RPMI7951 (cell line): Measurements from ENCODE around the gene ZFYVE28. TPM values are rescaled to one million over a fixed set of nuclear protein-coding genes. Genes with fewer than 3 reads are reported as not detected.

Source experiments
- DNase-seq: peaks from one replicate; pipeline ENCODE4 v3.0.0-alpha.2; 2012; ENCODE audit warnings: low read depth
- total RNA-seq: library from RNA; depleted of rRNA; stranded (reverse); fragments of >200 nt; shearing (Covaris generic); gene quantifications from 2 replicates; pipeline ENCODE4 v1.2.3, GENCODE V29; 2014

ZFYVE28 gene
- total RNA-seq, 1 experiment from 2014 or later = 4.2 TPM

DNA sequence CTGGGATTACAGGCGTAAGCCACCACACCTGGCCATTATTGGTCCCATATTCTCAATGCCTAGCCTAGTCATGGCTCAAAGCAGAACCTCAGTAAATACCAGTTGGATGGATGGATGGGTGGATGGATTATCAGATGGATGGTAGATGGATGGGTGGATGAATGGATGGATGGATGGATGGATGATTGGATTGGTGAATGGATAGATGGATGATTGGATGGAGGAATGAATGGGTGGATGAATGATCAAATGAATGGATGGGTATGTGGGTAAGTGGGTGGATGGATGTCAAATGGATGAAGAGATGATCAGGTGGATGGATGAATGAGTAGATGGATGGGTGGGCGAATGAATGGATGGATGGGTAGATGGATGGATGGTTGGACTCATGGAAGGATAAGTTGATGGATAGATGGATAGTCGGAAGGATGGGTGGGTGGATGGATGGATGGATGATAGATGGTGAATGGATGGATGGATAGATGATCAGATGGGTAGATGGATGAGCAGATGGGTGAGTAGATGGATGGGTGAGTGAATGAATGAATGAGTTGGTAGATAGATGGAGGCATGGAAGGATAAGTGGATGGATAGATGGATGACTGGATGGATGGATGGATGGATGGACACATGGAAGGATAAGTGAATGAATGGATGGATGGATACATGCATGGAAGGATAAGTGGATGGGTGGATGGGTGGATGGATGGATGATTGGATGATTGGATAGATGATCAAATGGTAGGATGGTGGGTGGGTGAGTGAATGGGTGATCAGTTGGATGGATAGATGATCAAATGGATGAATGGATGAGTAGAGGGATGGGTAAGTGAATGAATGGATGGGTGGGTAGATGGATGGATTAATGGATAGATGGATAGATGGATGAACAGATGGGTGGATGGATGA, 28.5 kb upstream of the ZFYVE28 start:
- no peak for DNase-seq

DNA sequence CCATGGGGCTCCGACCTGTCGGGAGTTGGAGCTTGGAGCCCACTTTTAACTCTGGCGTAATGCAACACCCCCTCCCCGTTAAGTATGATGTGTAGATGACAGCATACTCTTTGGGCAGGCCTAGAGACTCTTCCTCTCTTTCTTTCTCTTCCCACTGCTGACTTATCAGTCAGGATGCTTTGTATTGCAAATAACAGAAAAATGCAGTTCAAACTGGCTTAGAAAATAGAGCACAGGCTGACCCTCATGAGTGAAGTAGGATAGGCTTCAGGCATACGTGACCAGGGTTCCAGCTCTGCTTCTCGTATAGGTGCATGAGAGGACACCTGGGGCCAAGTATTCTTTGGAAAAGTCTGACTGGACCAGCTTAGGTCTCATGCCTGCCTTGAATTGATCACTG, 27.1 kb upstream of the ZFYVE28 start:
- DNase-seq = no peak

DNA sequence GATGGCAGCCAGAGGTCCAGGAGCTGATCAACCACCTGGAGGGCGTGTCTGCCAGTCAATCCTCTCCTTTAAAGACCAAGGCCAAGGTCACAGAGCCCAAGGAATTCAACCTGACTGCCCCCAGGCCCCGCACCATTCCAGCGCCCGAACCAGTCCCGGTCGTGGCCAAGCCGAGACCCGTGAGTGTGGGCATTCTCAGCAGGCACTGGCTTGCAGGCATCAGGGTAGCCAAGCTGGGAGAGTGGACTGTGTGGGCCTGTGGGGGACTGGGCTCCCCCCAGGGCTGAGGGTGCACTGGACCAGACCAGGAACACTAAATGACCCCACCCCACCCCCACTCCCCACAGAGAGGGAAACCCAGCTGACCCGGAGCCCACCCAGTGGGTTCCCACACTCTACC, 26.7 kb upstream of the ZFYVE28 start:
- no peak for DNase-seq

DNA sequence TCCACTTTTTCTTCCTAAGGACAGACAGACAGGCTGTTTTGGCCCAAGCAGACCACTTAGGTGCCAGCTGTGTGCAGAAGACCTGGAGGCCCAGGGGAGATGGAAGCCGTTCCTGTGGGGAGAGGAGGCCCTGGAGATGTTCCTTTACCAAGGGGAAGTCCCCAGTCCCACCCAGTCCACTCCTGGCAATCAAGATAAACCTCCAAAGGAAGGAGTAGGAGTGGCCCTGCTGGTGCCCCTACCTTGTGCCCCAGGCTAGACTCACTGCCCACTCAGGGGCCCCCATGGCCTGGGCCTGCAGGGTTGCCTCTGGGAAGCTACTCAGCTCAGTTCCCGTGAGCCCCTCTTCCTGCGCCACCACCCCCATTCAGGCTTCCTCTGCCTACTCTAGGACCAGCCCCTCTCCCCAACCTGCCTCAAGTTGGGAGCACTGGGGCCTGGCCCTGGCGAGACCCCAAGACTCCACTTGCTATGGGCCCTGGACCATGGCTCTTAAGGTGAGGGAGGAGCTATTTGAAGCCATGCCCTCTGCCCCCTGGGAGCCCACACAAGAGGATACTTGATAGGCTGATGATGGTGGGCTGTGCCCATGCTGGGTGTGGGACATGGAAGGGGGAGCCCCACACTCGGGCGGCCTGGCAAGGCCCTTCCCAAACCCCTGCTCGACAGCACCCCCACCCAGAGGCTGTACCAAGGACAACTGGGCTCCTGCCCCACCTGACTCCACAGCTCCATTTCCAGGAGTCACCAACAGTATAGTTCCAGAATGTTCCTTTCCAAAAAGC, 25.7 kb upstream of the ZFYVE28 start:
- no peak for DNase-seq

DNA sequence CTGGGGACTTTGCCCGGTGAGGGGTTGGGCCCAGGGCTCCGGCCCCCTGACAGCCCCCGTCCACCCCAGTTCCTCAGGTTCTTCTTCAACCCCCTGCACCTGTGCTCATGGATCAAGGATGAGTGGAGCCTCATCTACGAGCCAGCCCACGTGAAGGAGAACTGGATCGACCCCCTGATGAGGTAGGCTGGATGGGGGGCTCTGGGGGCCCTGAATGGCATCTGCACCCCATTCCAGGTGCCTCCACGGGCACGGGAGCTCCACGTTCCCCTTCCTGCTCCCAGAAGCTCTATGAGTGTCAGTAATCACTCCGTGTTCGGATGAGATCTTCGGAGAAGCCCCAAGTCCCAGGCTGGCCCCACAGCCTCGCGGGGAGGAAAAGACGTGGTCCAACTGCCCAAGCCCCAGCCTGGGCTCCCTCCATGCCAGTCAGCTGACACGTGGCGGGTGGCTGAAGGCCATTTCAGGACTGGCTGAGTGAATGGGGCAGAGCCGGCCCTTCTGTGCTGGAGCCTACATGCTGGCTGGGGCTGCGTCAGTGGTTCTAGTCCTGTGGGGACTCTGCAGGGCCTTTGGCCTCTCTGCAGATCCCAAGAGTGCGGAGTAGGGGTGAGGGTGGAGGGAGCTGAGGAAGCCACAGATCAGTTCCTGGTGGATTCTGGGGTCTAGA, 24.8 kb upstream of the ZFYVE28 start:
- DNase-seq = no peak

DNA sequence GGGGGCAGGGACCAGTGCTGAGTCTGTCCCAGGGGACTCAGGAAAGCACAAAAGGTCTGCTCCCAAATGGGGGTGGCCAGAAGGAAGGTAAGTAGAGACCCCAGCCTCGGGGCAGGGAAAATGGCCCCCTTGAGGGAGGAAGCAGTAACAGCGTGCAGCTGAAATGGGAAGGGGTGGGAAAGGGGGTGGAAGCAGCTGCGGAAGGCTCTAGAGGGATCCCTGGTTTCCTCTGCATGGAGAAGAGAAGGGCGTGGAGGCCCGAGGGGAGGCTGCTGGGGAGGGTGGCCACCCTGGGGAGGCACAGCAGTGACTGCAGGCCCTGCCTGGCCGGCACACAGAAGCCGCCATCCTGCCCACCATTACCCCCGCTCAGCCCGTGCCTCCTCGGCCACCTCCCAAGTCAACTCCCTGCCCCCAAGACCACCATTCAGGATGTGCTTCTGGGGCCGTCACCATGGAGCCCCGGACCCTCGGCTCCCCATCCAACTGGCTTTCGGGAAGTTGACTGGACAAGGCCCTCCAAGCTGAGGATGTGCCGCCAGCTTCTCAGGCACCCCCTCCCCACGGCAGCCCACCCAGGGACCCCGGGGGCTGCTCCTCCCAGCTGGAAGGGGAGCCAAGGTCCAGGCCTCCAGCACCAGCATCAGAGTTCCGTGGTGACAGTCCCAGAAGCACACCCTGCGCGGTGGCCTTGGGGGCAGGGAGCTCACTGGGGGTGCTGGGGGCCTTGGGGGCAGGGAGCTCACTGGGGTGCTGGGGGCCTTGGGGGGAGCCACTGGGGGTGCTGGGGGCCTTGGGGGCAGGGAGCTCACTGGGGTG, 23.9 kb upstream of the ZFYVE28 start:
- no peak for DNase-seq

DNA sequence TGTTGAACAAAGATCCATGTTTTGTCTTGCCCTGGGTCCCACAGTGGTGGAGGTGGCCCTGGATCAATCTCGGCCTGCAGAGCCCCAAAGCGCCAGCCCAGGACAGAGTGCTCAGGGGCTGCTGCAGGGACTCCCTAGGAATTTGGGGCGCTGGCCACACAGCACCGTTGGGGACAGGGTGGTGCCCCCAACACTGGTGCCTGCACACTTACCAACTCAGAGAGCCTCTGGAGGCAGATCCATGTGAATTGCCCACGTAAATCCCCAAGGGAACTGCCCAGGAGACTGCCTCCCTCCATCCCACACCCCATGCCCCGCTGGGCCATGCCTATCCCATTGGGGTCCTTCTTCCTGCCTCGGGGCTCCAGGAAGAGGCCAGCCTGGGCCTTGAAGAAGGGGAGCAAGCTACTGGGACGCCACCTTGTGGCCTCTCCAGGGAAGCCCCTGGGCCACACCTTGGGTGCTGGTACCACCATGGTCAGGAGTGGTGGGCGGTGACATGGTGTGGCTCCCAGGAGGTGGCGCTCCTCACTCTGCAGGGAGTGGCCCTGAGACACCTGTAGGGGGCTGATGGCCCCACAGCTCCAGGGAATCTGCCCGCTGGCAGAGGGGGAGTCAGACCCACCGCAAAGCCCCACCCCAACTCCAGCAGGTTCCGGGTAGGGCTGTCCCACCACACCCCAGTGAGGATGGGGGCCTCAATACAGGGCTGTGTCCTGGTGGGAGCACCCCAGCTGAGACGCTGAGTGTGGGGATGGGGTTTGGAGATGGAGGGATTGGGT, 23.1 kb upstream of the ZFYVE28 start:
- DNase-seq = peak; percentile 54

DNA sequence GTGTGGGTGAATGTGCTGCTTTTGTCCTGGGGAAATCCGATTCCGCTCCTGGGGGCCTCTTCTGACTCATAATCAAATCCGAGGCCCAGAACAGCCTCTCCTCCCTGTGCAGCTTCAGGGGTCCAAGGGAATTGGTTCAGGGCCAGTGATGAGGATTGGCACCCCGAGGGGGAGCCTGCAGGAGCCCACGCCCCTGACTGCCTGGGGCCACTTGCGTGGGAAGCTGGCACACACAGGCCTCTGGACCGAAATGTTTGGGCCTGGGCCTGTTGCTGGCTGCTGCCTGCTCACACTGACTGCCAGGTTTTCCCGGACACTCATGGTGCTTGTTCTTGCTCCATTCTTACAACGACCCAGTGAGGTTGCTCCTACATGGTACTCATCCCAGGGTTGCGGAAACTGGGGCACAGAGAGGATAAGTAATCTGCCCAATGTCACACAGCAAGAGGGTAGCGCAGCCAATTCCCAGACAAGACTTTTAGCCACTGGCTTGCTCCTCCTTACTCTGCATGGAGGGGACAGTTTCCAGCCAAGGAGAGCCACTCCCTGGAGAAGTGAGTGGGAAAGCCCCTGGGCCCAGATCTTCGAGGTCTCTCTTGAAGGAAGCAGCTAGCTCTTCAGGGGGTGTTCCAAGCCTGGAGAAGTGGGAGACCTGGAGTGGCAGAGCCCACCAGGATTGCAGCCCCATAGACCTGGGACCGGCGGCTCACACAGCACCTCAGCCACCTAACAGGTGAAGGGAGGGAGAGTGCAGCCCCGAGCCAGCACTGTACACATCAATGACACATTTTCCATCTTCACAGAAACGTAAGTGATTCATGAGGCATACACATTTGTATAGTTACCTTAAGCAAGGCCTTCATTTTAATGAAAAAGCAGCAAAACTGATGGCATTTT, 20.6 kb upstream of the ZFYVE28 start:
- no peak for DNase-seq

DNA sequence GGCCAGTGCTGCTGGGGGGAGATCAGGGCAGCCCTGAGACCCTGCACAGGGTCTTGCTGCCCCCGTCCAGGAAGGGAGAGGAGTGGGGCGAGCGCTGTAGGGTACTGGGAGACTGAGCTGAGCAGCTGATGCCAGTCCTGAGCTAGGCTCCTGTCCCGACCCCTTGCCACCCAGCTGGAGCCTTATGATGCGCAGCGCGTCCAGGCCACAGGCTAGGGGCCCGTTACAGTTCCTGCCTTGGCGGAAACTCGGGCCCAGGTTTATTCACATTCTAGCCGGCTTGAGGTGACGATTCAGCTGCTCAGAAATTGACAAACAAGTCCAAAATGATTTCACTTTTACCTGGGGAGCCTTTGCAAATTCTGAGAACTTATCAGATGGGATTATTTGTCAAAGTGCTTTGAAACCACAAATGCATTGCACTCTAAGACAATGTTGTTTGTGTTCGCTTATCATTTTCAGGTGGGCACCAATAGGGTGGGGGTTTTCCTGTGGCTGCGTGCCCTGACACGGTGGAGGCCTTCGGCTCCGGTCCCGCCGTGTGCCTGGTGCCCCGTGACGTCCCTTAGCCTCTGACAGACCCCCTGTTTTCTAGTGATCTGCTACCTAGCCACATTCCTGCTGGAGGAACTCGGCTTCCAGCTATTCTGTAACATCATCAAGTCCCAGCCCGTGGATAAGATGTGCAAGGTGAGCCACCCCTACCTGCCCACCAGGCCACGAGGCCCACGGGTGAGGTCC, 19.2 kb upstream of the ZFYVE28 start:
- DNase-seq = no peak

DNA sequence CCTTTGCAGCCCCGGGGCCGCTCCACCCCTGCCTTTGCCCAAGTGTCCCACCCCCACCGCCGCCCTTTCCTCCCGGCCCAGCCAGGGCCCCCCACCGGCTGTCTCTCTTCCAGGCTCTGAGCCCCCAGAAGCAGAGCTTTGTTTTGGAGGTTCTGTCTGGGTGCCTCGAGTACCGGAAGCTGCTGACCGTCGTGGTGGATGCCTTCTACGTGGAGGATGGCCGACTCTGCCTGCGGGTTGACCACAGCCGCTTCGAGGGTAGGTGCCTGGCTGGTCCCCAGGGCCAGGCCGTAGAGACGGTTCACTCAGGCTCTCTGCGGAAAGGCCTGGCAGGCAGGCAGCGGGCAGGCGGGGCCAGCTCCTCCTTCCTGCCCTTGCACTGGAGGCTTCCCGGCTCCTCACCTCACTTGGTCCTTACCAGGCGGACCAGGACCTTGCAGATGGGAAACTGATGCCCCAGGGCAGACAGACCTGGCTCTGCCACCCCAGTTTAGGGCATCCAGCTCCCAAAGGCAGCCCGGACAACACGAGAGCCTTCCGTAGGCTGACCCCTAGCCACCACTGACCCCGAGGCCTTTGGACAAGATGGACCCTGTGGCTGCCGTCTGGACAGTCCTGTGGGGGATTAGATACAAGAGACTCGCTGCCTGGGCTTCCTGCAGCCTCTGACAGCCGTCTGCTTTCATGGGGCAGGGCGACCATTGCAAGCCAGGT, 18.5 kb upstream of the ZFYVE28 start:
- no peak for DNase-seq

DNA sequence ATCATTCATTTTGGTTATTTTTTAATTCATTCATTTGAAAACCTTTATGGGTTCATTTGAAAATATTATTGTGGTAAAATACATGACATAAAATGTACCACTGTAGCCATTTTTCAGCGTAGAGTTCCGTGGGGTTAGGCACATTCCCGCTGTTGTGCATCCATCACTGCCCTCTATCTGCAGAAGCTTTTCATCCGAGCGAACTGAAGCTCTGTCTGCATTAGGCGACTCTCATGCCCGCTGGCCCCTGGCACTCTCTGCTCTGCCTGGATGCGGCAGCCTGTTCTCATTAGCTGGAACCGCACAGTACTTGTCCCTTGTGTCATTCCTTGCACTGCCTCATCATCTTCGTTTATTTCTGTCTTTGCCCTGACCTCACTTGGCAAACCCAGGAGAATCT, 17.9 kb upstream of the ZFYVE28 start:
- peak; percentile 44 for DNase-seq

DNA sequence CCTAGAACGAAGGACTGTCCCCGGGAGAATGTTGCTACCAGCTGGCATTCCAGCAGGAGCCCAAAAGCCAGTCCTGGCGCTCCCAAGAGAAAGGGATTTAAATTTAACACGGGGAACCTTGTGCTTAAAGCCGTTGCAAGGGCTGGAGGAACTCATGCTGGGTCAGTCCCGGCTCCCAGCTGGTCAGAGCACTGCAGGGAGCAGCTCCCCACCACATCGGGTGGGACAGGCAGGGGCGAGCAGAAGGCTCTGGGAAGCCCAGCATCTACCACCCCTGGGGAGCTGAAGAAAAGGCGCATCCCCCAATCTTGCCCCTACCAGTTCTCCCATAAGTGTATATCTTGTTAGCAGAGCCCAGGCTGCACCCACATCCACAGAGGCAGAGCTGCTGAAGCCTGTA, 16.0 kb upstream of the ZFYVE28 start:
- no peak for DNase-seq

DNA sequence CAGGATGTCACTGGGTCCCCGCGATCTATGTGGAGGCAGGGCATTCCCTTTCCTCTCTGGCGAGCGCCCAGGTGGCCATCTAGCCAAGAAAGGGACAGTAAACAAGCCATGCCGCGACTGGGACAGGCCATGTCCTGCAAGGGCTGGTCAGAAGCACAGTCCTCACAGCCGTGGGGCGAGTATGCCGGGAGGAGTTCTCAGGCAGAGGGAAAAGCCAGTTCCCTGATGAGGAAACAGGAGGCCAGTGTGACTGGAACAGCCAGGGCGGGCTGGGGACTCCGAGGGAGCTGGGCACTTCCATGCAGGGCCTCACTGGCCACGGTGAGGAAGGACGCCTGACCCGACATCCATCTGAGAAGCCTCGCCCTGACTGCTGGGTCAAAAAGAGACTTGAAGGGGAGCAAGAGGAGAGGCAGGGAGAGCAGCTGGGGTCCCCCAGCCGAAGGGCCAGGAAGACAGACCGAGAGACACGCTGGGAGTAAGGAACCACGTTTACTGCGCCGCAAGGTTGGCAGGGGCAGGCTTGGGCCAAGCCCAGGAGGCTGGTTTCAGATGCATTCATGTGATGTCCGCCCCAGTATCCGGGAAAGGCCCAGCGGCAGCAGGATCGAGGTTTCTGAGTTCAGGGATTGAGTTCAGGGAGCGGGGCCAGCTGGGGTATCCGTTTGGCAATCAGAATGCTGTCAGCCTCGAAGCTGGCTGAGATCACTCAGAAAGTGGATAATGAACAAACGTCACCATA, 15.3 kb upstream of the ZFYVE28 start:
- DNase-seq = no peak

DNA sequence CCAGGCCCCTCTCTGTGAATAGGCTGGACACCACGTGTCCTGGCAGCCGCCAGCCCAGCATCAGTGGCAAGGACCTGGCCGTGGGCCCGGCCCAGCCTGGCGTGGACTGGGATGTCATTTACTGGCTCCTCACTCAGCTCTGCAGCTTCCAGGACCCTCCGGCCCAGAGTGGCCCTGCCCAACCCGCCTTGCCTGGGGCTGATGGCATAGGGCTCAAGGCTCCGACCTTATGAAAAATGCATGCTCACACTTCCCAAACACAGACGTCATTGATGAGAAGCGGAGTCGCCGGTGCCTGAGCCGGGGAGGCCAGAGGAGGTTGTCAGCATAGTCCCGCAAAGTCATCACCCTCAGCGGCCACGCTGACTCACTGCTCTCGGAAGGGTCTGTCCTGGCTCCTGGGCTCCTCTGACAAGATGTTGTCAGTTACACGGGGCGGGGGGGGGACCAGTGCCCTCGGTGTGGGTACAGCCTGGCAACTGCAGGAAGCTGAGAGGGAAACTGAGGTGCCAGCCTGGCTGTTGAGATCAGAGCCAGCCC, 14.6 kb upstream of the ZFYVE28 start:
- DNase-seq = peak; percentile 77

DNA sequence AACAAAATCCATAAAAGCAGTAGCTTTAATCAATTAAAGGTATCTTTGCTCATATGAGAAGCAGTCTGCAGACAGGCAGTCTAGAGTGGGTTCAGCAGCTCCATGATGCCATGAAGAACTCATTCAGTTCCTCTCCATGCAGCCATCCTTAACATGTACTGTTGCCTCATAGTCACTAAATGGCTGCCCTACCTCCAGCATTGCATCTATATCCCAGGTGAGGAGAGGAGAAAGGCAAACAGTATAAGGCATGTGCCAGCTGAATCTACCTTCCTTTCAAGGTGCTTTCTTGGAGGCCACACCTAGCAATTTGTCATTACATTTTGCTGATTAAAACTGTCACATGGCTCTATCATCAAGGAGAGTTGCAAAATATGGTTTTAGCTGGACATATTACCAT, 13.6 kb upstream of the ZFYVE28 start:
- no peak for DNase-seq

DNA sequence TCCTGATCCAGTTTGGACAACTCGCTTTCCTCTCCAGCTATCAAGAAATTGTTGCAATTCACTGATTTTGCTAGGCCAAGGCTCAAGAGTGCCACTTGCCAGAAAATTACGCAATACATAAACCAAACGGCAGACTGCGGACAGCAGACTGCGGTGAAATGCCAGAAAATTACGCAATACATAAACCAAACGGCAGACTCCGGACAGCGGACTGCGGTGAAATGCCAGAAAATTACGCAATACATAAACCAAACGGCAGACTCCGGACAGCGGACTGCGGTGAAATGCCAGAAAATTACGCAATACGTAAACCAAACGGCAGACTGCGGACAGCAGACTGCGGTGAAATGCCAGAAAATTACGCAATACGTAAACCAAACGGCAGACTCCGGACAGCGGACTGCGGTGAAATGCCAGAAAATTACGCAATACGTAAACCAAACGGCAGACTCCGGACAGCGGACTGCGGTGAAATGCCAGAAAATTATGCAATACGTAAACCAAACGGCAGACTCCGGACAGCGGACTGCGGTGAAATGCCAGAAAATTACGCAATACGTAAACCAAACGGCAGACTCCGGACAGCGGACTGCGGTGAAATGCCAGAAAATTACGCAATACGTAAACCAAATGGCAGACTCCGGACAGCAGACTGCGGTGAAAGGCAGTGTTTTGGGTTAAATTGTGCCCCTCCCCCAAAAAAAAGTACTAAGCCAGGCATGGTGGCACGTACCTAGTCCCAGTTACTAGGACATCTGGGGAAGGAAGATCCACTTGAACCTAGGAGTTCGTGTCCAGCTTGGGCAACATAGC, 11.7 kb upstream of the ZFYVE28 start:
- peak; percentile 46 for DNase-seq
